ENCODE measurements around the gene SLC25A53. TPM values are rescaled to one million over a fixed set of nuclear protein-coding genes. Genes with fewer than 3 reads are reported as not detected.

Gene SLC25A53
- polyA plus RNA-seq = 9.4 and 14.1 TPM in 2 replicates

DNA sequence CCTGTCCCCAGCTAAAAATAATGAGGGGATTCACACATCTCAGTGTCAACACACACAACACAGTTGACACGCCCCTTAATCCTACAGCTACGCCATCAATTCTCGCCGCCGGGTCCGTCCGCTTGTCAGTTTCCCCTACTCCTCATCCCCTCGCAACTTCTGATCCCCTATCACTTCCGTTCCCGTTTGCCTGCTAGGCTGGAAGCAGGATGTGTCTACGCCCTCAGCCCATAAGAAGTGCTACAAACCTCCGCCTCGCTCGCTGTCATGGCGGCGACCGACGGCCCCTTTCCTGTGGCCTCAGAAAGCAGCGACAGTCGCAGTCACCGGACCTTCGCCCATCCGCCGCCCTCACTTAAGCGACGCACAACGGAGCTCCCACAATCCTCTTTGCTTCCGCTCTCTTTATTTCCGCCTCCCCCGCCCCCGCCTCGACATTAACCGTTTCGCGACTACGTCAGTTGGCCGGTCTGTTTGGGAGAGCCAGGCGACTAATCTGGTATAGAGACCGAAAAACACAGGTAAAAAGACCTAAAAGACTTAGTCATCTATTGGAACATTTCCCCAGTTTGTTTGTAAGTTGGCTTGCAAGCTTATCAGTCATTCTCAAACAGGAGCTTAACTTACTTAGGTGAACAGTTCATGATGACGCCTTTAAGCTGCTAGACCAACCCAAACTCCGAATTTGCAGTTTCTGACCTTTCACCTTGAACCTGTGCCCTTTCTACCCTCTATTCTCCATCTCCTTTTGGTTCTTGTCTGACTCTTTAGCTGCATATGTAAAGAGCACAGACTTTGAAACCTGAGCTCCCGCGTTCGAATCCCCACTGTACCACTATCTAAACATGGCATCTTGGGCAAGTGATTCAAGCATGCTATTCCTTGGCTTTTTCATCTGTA lies at the start of gene SLC25A53:
Gene SLC25A53, minus strand, starts transcription at position 380 of the 900 bp plus-strand sequence. CDS start 51,752 bp downstream, outside the sequence.

DNA sequence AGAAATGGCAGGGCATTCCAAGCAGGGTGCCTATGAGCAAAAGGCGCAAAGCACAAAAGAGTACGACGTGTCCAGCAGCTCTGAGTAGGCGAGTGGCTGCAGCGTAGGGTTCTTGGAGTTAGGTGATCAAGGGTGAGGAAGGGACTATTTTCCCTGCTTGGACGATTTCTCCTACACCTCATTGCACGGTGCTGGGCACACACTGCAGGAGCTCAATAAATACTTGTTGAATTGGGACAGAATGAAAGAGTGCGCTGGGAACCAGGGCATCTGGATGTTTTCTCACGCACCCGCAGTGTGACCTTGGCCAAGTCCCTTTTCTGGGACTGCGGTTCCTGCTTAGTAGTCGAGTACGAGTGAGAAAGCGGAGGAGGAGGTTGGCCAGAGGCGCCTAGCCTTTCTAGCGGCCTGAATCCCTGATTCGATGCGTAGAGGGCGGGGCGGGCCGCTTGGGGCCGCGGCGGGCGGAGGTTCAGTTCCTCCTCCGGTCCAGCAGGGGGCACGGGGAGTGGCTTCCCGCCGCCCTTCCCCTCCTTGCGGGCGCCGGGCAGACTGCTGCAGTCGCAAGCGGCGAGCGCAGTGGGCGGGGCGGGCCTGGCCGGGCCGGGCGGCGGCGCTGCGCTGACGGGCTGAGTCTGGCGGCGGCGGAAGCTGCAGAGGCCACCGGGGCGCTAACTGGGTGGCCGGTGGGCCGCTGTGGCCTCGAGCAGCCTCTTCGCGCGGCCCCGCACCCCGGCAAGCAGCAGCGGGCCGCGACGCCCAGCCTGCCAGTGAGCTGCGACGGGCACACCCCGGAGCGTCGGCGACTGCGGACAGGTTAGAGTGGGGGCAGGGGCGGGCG lies 9.3 kb upstream of the SLC25A53 start, which contains the start of gene FAM199X:
Gene FAM199X, plus strand, starts transcription at position 560 of the 841 bp plus-strand sequence. CDS start 333 bp downstream, outside the sequence.

DNA sequence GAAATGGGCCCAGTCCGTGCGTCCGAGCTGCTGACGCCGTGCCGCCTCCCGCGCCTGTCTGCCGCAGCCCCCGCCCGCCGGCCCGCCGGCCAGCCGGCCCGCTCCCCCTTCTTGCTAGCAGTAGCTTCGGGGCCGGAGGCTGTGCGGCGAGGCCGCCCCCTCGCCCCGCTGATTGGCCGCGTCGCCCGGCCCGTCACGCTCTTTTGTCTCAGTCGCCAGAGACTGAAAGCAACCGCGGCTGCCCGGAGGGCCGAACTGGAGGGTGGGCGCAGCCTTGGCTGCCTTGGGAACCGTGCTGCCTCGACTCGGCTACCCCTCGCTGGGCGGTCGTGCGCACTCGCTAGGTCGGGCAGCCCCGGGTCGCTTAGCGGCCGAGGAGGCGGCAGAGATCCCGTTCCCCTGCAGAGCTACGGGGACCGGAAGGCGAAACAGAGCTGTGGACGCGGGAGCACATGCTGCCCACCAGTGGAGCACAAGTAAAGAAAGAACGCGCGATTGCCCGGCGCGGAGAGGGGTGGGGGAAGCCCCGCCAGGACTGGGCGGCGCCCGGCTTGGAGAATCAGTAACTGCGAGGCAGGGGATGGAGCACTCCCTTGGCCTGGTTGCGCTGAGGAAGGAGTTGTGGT lies 44.4 kb downstream of the SLC25A53 start, which contains the start of gene ZCCHC18:
Gene ZCCHC18, plus strand, starts transcription at position 198 of the 626 bp plus-strand sequence. CDS start 1,589 bp downstream, outside the sequence.

GRCh38 chrX:104075778-104076445 lies 80.9 kb downstream of the SLC25A53 start, which contains the start of gene TMSB15C:
Gene TMSB15C, minus strand, starts transcription at chrX:104076236.

Other genes with a start within 250 kb of the SLC25A53 start
- 12.9 and 26.4 TPM in 2 replicates for gene TMSB15B, start 194.4 kb downstream of the SLC25A53 start, polyA plus RNA-seq
- not detected in 2 replicates for gene H2BW1, start 143.3 kb downstream of the SLC25A53 start, polyA plus RNA-seq
- not detected in 2 replicates for gene H2BW2, start 117.1 kb downstream of the SLC25A53 start, polyA plus RNA-seq
- 0.83 TPM in 1 of 2 replicates, not detected in the other for gene TMSB15C, start 80.8 kb downstream of the SLC25A53 start, polyA plus RNA-seq
- gene ZCCHC18, start 44.5 kb downstream of the SLC25A53 start, polyA plus RNA-seq = 4.3 and 5.7 TPM in 2 replicates
- 22.8 and 27.3 TPM in 2 replicates for gene FAM199X, start 9.4 kb upstream of the SLC25A53 start, polyA plus RNA-seq
- gene ESX1, start 97.9 kb upstream of the SLC25A53 start, polyA plus RNA-seq = not detected in 2 replicates